GM21576 (cell line): Measurements from ENCODE around the gene RAB3C.
"Not testable (repeated sequence)": the region's sequence is repeated elsewhere in the genome, so short reads cannot be mapped to it uniquely, and the experiment has no call there.

Source experiments
- ATAC-seq: cut with Tn5 transposase; IDR thresholded peaks from one replicate; pipeline ENCODE4 v1.9.1; 2021; ENCODE audit warnings: mild to moderate bottlenecking, moderate library complexity; ENCODE audit not compliant: unreplicated experiment

Gene RAB3C

GRCh38 chr5:58600613-58601012, 17.7 kb downstream of the RAB3C start:
- ATAC-seq, result not testable (repeated sequence)

GRCh38 chr5:58602889-58603288, 20.0 kb downstream of the RAB3C start:
- not testable (repeated sequence) for ATAC-seq

- ATAC-seq, result no peak
Measured at GRCh38 chr5:58606064-58606463, 23.2 kb downstream of the RAB3C start.

DNA sequence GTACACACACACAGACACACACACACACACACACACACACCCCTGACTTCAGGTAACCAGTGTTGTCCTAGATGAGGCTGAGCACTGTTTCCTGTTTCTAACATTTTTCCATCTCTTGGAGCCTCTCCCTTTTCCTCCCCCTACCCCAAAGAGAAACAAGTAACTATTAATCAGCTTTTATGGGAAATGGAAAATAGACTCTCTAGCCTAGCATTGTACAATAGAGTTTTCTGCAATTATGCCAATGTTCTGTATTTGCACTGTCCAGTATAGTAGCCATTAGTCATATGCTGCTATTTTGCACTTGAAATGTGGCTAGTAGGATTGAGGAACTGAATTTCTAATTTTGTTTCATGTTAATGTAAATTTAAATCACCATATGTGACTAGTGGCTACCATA, 33.1 kb downstream of the RAB3C start:
- no peak for ATAC-seq

DNA sequence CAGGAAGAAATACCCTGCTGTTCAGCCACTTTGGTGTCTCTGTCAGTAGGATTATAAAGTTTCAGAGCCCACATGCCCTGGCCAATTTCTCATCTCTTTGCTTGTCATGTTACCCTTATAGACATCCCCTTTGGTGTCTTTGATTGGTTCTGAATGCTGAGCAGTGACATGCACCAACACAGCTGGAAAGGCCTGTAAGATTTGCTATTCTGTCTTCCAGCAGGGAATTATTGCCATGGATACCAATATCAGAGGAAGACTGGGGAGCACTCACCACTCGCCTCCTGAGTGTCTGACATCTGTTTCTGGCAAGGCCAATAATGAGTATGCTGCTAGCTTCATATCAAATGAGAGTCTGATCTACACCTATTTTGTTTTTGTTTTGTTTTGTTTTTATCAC, 34.4 kb downstream of the RAB3C start:
- ATAC-seq, result no peak

DNA sequence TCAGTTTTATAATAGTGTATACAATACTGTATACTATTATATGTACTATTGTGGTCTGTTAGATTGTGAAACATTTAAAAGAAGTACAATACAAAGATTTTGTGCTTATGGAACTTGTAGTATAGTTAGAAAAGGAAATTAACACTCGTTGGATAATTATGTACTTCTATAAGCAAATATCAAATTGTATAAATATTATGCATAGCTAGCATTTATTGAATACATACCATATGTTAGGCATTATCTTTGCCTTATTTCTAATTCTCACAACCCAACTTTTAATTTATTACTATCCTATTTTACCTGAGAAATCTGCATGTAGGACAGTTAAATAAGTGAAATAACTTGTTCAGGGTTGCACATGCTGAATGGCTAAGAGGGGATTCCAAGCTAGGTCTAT, 37.5 kb downstream of the RAB3C start:
- no peak for ATAC-seq

DNA sequence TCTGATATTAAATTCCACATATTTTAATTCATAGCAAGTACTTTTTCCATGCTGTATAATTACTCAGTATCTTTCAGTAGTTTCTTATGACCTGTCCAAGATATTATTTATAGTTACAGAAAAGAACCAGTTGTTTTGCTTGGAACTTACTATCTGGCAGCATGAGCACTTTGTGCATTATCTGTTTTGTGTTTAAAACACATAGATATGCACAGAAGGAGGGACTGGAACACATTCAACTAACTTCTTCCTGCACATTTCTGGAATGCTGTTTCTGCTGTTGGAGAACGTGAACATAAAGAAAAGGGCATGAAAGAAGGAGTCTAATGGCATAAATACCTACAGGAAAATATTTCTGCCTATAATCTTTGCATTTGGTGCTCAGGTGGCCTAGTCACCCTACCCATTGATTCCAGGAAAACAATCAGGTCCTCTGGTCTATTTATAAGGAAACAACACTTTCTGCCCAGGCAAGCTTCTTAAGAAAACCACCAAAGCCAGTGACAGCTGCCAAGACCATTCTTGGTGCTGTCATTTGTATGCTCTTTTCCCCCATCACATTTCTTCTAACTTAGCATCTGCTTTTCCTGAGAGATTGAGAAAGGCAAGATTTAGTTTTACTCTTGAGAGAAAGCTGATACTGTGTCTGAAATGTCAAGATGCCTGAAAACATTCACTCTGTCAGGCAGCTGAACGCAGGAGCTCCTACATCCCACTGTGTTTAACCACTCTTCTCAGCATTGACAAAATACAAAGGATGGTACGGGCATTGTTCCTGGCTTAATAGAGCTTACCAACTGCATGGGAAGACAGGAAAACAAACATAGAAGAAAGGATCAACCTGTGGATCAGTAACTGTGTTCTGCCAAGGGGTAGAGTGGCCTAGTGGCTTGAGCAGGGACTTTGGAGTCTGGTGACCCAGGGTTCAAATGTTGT, 40.3 kb downstream of the RAB3C start:
- no peak for ATAC-seq

DNA sequence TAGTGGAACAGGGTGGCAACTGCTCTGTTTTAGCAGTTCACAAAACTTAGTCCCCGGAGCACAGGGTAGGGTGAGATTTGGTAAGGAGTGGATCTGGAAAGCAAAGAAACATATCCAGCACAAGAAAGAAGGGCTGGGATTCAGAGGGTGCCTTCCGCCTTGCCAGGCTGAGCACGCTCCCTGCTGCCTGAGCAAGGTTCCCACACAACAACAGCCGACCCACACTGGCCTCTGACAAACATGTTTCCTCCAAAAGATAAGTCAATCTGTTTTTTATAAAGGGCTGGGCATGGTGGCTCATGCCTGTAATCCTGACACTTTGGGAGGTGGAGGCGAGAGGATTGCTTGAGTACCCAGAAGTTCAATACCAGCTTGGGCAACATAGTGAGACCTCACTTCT, 45.8 kb downstream of the RAB3C start:
- no peak for ATAC-seq

- ATAC-seq, result no peak
Measured at GRCh38 chr5:58629271-58630159, 46.6 kb downstream of the RAB3C start.

DNA sequence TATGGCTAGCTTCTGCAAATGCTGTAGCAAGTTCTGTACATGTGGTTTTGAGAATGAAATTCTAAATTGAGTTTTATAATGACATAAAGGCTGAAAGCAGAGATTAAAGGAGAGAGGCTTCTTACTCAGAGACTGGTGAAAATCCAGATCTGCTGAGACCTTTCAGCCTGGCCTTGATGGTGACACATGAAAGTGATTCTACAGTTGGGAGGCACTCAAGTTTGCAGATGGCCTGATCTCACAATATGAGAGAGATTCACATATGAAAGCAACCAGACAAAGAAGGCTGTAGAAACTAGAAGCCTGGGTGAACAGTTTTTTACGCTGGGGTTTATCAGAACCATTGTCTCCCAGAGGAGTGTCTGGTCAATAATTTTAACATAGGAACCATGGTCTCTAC, 49.0 kb downstream of the RAB3C start:
- ATAC-seq, result no peak

DNA sequence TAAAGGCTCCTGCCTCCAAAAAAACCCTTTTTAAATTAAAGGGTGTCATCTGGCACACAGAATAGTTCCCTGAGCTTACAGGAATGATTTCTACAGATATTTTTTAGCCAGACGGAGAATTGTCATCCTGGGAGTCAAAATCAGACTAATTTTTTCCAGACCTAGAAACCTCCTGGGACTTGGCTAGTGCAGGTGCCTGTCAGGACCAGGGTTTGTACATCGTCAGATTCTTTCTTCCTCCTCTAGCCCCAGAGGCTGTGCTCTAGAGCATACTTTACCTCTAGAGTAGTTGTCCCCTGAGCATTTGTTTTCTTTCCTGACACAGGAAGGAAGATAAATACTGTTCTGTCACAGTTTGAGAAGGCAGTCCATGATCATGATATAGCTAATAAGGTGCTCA, 52.5 kb downstream of the RAB3C start:
- ATAC-seq, result no peak

DNA sequence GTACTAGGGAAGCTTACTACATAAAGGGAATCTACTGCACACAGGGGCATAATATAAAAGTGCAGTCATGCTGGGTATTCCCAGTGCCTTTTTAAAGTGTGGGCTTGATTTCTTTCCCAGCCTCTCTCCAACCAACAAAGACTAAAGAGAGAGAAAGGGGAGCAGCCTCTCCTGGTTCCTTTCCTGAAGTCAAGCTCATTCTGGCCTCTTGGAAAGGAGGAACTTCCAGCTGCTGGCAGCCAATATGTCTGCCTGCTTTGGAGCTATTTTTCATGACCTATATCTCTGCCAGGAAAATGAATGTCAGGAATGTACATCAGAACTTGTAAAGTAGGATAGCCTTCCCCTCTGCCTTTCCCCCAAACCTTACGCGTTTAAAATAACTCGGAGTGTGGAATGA, 57.1 kb downstream of the RAB3C start:
- no peak for ATAC-seq

GRCh38 chr5:58641533-58641932, 58.7 kb downstream of the RAB3C start:
- no peak for ATAC-seq

DNA sequence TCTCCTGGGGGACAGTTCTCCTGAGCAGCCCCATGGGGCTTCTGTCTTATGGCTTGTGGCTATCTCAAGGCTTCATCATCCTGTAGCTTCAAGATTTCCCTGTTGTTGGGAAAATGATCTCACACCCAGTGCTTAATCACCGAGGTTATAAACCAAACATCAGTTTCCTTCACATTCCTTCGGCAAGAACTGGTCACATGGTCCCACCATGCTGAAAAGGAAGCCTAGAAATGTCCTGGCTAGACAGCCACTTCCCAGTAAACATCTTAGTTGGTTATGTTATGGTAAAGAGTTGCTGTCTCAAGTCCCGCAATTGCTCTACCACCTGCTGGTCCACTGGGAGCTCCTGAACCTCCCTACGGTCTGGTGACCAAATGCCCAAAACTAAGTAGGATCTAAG, 66.0 kb downstream of the RAB3C start:
- no peak for ATAC-seq

DNA sequence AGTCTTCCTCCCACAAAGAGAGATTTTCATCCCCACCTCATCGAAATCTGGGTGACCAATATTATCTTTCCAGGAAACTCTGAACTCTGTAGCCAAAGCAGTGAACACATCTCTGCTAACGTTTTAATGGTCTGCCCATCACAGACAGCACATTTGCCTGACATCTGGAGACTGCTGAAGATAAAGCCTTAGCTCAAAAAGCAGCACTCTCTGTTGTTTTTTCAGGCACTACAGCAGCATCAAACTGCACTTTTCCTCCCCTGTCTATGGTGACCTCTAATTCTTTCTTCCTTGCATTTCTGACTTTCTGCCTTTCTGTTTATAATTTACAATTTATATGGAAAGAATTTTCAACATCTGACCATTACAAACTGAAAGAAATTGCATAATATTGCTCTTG, 66.8 kb downstream of the RAB3C start:
- ATAC-seq, result no peak

DNA sequence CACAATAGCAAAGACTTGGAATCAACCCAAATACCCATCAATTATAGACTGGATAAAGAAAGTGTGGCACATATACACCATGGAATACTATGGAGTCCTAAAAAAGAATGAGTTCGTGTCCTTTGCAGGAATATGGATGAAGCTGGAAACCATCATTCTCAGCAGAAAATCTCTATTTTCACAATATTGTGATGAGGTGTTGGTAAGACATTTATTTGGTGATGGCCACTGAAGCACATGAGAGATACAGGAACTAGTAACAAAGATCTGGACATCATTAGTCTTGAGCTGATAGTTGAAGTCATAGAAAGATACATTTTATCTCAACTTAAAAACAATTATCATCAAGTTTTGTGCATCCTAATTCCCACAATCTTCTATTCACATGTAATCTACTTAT, 70.6 kb downstream of the RAB3C start:
- ATAC-seq, result no peak

GRCh38 chr5:58666141-58666540, 83.3 kb downstream of the RAB3C start:
- no peak for ATAC-seq

DNA sequence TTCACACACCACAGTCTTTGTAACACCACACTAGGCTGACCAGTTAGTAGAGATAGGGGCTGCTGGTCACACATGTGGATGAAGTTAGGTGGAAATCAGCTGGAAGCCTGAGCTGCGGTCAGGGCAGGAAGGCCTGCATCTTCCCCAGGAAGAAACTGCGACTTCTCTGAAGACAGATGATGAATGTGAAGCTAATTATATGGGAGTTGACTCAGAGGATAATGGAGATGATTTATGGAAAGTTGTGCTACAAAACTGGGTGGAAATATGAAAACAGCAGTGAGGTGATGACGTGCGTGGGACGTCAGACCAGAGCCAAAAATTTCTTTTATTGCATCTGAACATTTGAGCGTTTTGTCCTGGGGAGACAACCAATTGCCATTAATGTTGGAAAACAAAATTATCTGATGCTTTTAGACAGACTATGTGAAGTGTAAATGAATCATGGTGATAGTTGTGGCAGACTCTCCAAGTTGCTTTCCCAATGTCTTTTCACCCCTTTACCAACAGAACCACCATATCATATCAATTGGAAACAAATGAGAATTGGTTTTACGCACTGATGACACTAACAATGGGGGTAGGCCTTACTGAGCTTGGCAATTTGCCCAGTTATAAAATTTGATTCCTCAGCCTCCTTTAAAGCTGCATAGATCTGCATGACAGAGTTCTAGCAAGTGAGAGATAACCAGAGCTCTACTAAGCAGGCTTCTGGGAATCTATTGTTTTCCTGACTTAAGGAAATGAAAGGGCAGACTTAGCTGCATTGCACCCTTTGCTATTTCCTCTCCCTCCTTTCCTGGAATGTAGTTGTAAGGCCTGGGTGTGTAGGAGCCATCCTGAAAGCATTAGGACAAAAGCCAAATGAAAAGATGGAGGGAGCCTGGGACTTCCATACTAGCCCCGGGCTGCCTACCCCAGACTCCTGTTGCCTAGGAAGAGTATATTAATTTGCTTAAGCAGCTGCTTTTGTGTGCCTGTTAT, 84.0 kb downstream of the RAB3C start:
- ATAC-seq, result no peak

- no peak for ATAC-seq
Measured at GRCh38 chr5:58670582-58670981, 87.7 kb downstream of the RAB3C start.

DNA sequence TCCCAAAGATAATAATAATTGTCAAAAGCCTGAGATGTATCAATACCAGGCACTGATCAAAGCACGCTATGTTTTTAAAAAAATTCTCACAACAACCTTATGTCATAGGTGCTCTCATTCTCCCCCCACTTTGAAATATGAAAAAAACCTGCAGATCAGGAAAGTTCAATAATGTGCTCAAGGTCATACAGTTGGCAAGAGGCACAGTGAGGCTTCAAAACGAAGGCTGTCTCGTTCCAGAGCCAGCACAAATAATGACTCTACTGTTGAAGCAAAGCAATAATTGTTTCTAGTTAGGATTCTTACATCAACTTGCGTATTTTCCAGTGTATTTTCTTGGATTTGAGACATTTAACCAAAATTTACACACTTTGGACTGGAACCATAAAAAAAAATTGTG, 88.3 kb downstream of the RAB3C start:
- no peak for ATAC-seq

DNA sequence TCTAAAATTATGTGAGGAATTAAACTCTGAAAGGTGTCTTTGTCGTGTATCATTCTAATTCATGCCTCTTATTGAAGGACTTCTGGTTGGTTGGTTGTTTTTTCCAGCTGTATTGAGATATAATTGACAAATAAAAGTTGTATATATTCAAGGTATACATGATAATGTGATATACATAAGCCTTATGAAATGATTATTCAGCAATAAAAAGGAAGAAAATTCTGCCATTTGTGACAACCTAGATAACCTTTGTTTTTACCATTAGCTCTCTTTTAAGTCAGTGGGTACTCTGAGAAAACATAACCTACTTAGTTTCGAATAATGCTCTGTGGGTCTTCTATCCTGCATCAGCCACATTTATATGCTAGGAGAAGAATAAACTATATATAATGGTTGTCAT, 89.6 kb downstream of the RAB3C start:
- ATAC-seq, result no peak
